Left lung (tissue), 10 donors: ENCODE results near the gene AK1. TPM values are rescaled to one million over a fixed set of nuclear protein-coding genes. Genes with fewer than 3 reads are reported as not detected.

Source experiments
- ATAC-seq: fragments of 200-7000 bp; cut with Tn5 transposase; one replicate; pipeline ENCODE4 v1.9.1; 2020; ENCODE audit warnings: moderate library complexity
- DNase-seq, 4 donors: peaks; one replicate each; pipeline ENCODE4 v3.0.0-alpha.2; 2013 to 2020
- H3K27ac ChIP-seq, 2 donors: fragments of 200-600 bp; sonication (generic) in 1 of 2; one replicate each; pipeline versions ENCODE4 v1.5.0 to v1.8.0; 2020 to 2021
- H3K27me3 ChIP-seq, 2 donors: fragments of 200-600 bp; sonication (generic) in 1 of 2; one replicate each; pipeline versions ENCODE4 v1.5.0 to v1.8.0; 2020 to 2021
- H3K36me3 ChIP-seq, 2 donors: fragments of 200-600 bp; sonication (generic) in 1 of 2; one replicate each; pipeline versions ENCODE4 v1.5.0 to v1.8.0; 2020 to 2021
- H3K4me1 ChIP-seq, 2 donors: fragments of 200-600 bp; one replicate each; pipeline ENCODE4 v1.8.0; 2021
- H3K4me3 ChIP-seq, 2 donors: fragments of 200-600 bp; sonication (generic) in 1 of 2; one replicate each; pipeline versions ENCODE4 v1.5.0 to v1.8.0; 2020 to 2021; ENCODE audit warnings: mild to moderate bottlenecking in 1 of 2
- H3K9me3 ChIP-seq, 2 donors: fragments of 200-600 bp; sonication (generic) in 1 of 2; one replicate each; pipeline versions ENCODE4 v1.5.0 to v1.8.0; 2020 to 2021
- CTCF ChIP-seq, 2 donors: fragments of 200-600 bp; sonication (generic) in 1 of 2; IDR thresholded peaks; one replicate each; pipeline versions ENCODE4 v1.5.0 to v1.8.0; 2021; ENCODE audit warnings: antibody characterized with exemption in 2 of 2
- intact Hi-C, 2 donors: fragments of 100-400 bp; cut with DNase I; formaldehyde crosslinking; loops; one replicate each; pipeline versions ENCODE4 v1.11.2 to v1.14.2; 2022
- polyA plus RNA-seq, 6 donors: library from polyadenylated mRNA; unstranded; fragments of 120-200 nt; gene quantifications; one replicate each; pipeline ENCODE4 v1.2.1, GENCODE V29; 2013; ENCODE audit not compliant: insufficient read length in 6 of 6
- total RNA-seq, 2 donors: library from RNA; stranded (reverse); fragmentation: NEBNext Ultra II Directional; extraction: Animal tissue kit (Norgen Biotek cat#: 25700); gene quantifications; one replicate each; pipeline ENCODE4 v1.2.1, GENCODE V29; 2021
- donor health status: DM: no; HTN: yes; CAD: no.
- donor health status: DM: no; HTN: no; CAD: no.

AK1 gene
- total and polyA plus RNA-seq, 8 donors: 47.3 to 264 (median 76.7) TPM

GRCh38 chr9:127855522-127855921 is 22.0 kb downstream of the AK1 start:
- peaks cover 17 to 81% of the 10 kb centered on the region in 2 donors for H3K4me1 ChIP-seq
- intact Hi-C loops: no loop called here

DNA sequence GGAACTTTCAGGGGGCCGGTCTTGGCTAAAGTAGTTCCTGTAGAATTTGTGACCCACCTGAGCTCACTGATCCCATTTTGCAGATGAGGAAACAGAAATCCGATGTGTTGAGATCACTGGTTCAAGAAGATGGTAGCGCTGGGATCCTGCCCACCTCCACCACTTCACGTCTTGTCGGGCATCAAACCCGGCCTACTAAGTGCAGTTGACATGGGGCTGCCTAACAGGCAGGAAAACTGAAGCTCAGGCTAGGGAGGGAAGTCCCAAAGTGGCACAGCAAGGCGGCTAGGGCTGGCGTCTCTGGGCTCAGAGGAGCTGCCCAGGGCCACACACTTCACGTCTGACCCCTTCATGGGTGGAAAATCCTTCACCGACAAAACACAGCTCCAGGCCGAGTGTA is 22.5 kb downstream of the AK1 start:
- ATAC-seq (no peak), DNase-seq (no peak)
- intact Hi-C loops: no loop called here
- Histone ChIP-seq H3K4me3 (peak overlapping the region in 1 of 2 donors; percentile 73), H3K9me3 (peaks cover 0 to 2% of the 10 kb centered on the region in 2 donors), H3K36me3 (peaks cover 0 to 26% of the 10 kb centered on the region in 2 donors), H3K27me3 (no peaks in the 10 kb centered on the region), H3K4me1 (peaks cover 17 to 80% of the 10 kb centered on the region in 2 donors), H3K27ac (peak overlapping the region; percentile 85 to 88)
- no peak for TF ChIP-seq CTCF (IDR thresholded peaks at IDR 0.05)

More at GRCh38 chr9:127855522-127855921, 22.0 kb downstream of the AK1 start:
- Histone ChIP-seq H3K27ac (peak overlapping the region in 1 of 2 donors; percentile 85), H3K4me3 (no peak overlapping the region), H3K9me3 (no peaks in the 10 kb centered on the region), H3K27me3 (no peaks in the 10 kb centered on the region), H3K36me3 (peaks cover 0 to 20% of the 10 kb centered on the region in 2 donors)
- TF ChIP-seq CTCF (IDR thresholded peaks at IDR 0.05): no peak
- DNase-seq (no peak), ATAC-seq (no peak)

DNA sequence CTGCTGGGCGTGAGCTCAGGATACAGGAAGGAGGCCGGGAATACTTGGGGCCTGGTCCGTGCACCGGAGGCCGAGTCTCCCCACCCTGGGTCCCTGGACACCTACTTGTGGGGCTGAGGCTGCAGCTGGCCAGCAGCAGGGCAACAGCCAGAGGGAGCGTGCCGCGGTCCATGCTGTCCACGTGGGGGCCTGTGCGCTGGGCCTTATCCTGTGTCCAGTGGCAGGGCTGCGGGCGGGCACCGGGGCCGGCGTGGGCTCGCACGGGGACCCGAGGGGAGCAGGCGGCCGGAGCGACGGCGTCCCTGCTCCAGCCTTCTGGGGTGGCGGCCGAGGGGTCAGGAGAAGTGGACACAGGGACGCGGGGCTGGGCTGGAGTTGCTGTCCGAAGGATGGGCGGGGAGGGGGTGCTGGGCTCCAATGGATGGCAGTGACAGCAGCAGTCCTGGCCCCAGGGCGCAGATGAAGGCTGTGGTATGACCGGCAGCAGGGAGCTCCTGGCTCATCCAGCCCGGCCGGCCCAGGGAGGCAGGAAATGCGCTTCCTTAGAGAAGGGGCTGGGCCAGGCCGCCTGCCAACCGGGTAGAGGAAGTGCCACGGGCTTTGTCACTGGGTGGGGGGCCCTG is 23.2 kb downstream of the AK1 start, which contains the start of gene ENG:
Gene ENG, minus strand, starts transcription at position 475 of the 623 bp plus-strand sequence. Its CDS starts 303 bp downstream, at position 172.
- peaks cover 17 to 73% of the 10 kb centered on the region in 2 donors for H3K4me1 ChIP-seq
- peak within 1 kb of the TSS; percentile 85 to 88 for H3K27ac ChIP-seq
- H3K27me3 ChIP-seq: no peaks in the 10 kb centered on the region
- ATAC-seq (peak; percentile 79), DNase-seq (peak; percentile 61 to 91 (median 80))
- peaks cover 0 to 32% of the 10 kb centered on the region in 2 donors for H3K36me3 ChIP-seq
- peak within 1 kb of the TSS; percentile 73 to 75 for H3K4me3 ChIP-seq
- no peak for TF ChIP-seq CTCF (IDR thresholded peaks at IDR 0.05)
- peaks cover 0 to 9% of the 10 kb centered on the region in 2 donors for H3K9me3 ChIP-seq
- intact Hi-C loops: no loop called here

GRCh38 chr9:127853312-127854183 is 23.9 kb downstream of the AK1 start:
- intact Hi-C loops: no loop called here
- H3K36me3 ChIP-seq: peaks cover 0 to 36% of the 10 kb centered on the region in 2 donors
- no peak for TF ChIP-seq CTCF (IDR thresholded peaks at IDR 0.05)
- H3K27me3 ChIP-seq: no peaks in the 10 kb centered on the region
- H3K4me1 ChIP-seq: peaks cover 13 to 68% of the 10 kb centered on the region in 2 donors
- peak overlapping the region; percentile 85 to 88 for H3K27ac ChIP-seq
- DNase-seq (no peak), ATAC-seq (peak; percentile 24)
- H3K9me3 ChIP-seq: peaks cover 0 to 16% of the 10 kb centered on the region in 2 donors
- H3K4me3 ChIP-seq: peak overlapping the region; percentile 73 to 75

GRCh38 chr9:127852829-127853228 is 24.6 kb downstream of the AK1 start:
- H3K4me3 ChIP-seq: peak overlapping the region; percentile 73 to 75
- peak overlapping the region; percentile 85 to 88 for H3K27ac ChIP-seq
- peaks cover 6 to 68% of the 10 kb centered on the region in 2 donors for H3K4me1 ChIP-seq

More at GRCh38 chr9:127852829-127853228, 24.6 kb downstream of the AK1 start:
- Histone ChIP-seq H3K9me3 (peaks cover 0 to 16% of the 10 kb centered on the region in 2 donors), H3K36me3 (peaks cover 0 to 37% of the 10 kb centered on the region in 2 donors), H3K27me3 (no peaks in the 10 kb centered on the region)
- intact Hi-C loops: no loop called here
- ATAC-seq: no peak
- TF ChIP-seq CTCF (IDR thresholded peaks at IDR 0.05): no peak
- DNase-seq: no peak
